ENCODE results near the gene TEX2. TPM values are rescaled to one million over a fixed set of nuclear protein-coding genes. Genes with fewer than 3 reads are reported as not detected.

TEX2 gene
- total and polyA plus RNA-seq, 9 of the 15 experiments (the other 6 are each of a cell fraction or from before 2014, with no cell fraction given), result 4.1 to 27.6 (median 19.3) TPM

DNA sequence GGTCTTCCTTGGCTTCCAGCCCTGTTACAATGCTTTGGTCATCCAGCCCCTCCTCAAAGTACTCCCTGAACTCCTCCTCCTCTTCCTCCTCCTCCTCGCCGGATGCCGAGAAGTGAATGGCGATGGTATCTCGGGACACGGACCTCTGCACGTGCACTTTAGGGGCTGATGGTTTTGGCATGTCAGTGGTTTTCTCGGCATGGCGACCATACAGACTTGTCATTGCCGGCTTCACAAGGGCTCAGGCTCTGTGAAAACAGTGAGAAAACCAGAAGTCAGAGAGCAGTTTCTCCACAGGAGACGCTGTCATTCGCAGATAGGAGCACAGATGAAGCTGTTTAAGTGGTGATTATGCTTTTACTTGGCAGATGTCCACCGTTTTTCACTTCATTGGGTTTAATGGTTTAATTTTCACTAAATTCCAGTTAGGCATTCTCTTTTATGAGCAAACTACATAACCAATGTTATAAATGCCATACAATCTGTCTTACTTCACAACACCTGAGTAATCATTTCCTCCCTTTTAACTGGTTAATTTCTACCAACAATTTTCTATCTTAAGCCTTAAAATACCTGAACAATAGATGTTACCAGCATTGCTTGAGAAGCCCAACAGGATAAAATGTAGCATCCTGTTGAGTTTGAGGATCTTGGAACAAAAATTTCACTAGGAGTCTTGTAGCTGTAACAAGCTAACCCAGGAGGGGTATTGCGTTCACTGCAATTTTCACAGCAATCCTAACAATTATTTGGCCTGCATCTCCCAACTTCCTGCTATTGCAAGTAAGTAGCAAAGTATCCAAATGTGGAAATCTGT is 48.9 kb downstream of the TEX2 start (continued):
- TF ChIP-seq YY1 (IDR thresholded peaks at IDR 0.05; ENCODE audit: borderline replicate concordance in 1 of 3, control insufficient read depth in 1 of 3, extremely low read depth in 1 of 3, insufficient read depth in 3 of 3, insufficient read length in 1 of 3, insufficient replicate concordance in 2 of 3, low read depth in 1 of 3, low read length in 2 of 3) (peak in 1 of 3 experiments; percentile 76), JUND (IDR thresholded peaks at IDR 0.05; ENCODE audit: borderline replicate concordance, low read depth, low read length) (0 out of 2 replicates have a peak, but pooled peaks have one; percentile 11), JUND (tag; IDR thresholded peaks at IDR 0.05; ENCODE audit: borderline replicate concordance, low read depth, low read length) (peak; percentile 26; the same call in 1 of the 3 replicates), XRCC4 (IDR thresholded peaks at IDR 0.05; ENCODE audit: extremely low read depth, insufficient read depth, insufficient read length) (no peak), RHOXF2B (CRISPR knock-in tag; conservative IDR thresholded peaks at IDR 0.05) (no peak), RFX5 (IDR thresholded peaks at IDR 0.05; ENCODE audit: low read depth, low read length) (no peak), FOXA3 (CRISPR knock-in tag; conservative IDR thresholded peaks at IDR 0.05 in 1 of 2, IDR thresholded peaks at IDR 0.05 in 1 of 2) (no peak), C11orf30 (IDR thresholded peaks at IDR 0.05; ENCODE audit: low read depth) (no peak), COPS2 (conservative IDR thresholded peaks at IDR 0.05) (no peak), TAL1 (IDR thresholded peaks at IDR 0.05) (peak; percentile 91), SIN3B (IDR thresholded peaks at IDR 0.05; ENCODE audit: low read depth) (no peak), NCOA1 (IDR thresholded peaks at IDR 0.05; ENCODE audit: low read depth) (peak; percentile 60; the same call in 1 of the 2 replicates), JUN (IDR thresholded peaks at IDR 0.05; ENCODE audit: borderline replicate concordance, low read depth, low read length) (peak; percentile 18; the same call in 1 of the 2 replicates), JUN (CRISPR knock-in tag; IDR thresholded peaks at IDR 0.05; ENCODE audit: borderline replicate concordance) (no peak), RFX7 (CRISPR knock-in tag; IDR thresholded peaks at IDR 0.05) (no peak)
- TF ChIP-seq, protein P1, sequence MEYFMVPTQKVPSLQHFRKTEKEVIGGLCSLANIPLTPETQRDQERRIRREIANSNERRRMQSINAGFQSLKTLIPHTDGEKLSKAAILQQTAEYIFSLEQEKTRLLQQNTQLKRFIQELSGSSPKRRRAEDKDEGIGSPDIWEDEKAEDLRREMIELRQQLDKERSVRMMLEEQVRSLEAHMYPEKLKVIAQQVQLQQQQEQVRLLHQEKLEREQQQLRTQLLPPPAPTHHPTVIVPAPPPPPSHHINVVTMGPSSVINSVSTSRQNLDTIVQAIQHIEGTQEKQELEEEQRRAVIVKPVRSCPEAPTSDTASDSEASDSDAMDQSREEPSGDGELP (CRISPR knock-in tag; IDR thresholded peaks at IDR 0.05; ENCODE audit: borderline replicate concordance), result peak; percentile 63; the same call in 1 of the 2 replicates
- TF ChIP-seq, protein P2, sequence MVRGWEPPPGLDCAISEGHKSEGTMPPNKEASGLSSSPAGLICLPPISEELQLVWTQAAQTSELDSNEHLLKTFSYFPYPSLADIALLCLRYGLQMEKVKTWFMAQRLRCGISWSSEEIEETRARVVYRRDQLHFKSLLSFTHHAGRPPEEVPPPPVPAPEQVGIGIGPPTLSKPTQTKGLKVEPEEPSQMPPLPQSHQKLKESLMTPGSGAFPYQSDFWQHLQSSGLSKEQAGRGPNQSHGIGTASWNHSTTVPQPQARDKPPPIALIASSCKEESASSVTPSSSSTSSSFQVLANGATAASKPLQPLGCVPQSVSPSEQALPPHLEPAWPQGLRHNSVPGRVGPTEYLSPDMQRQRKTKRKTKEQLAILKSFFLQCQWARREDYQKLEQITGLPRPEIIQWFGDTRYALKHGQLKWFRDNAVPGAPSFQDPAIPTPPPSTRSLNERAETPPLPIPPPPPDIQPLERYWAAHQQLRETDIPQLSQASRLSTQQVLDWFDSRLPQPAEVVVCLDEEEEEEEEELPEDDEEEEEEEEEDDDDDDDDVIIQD (CRISPR knock-in tag; IDR thresholded peaks at IDR 0.05), result no peak
- TF ChIP-seq, protein P3, sequence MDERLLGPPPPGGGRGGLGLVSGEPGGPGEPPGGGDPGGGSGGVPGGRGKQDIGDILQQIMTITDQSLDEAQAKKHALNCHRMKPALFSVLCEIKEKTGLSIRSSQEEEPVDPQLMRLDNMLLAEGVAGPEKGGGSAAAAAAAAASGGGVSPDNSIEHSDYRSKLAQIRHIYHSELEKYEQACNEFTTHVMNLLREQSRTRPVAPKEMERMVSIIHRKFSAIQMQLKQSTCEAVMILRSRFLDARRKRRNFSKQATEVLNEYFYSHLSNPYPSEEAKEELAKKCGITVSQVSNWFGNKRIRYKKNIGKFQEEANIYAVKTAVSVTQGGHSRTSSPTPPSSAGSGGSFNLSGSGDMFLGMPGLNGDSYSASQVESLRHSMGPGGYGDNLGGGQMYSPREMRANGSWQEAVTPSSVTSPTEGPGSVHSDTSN (CRISPR knock-in tag; IDR thresholded peaks at IDR 0.05; ENCODE audit: low read depth), result no peak
- TF ChIP-seq, protein P3 (tag; conservative IDR thresholded peaks at IDR 0.05; ENCODE audit: low read depth), result 0 out of 2 replicates have a peak, but pooled peaks have one; percentile 8
- TF ChIP-seq, protein P4, sequence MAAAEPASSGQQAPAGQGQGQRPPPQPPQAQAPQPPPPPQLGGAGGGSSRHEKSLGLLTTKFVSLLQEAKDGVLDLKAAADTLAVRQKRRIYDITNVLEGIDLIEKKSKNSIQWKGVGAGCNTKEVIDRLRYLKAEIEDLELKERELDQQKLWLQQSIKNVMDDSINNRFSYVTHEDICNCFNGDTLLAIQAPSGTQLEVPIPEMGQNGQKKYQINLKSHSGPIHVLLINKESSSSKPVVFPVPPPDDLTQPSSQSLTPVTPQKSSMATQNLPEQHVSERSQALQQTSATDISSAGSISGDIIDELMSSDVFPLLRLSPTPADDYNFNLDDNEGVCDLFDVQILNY (CRISPR knock-in tag; IDR thresholded peaks at IDR 0.05), result no peak
